22Rv1 (cell line): Measurements from ENCODE around the gene MB21D2.

Source experiments
- H3K27ac ChIP-seq: fragments of 450-650 bp; 2 replicates; pipeline ENCODE4 v1.5.1; 2017
- ZFX ChIP-seq: fragments of 450-650 bp; IDR thresholded peaks from 2 replicates; pipeline ENCODE4 v1.6.1; 2017; ENCODE audit warnings: antibody characterized with exemption, borderline replicate concordance
- TF ChIP-seq, protein P1 (sequence below): fragments of 450-650 bp; IDR thresholded peaks from 2 replicates; pipeline ENCODE4 v1.5.1; 2017; ENCODE audit warnings: mild to moderate bottlenecking

MB21D2 gene

GRCh38 chr3:192824313-192824712 lies 93.3 kb downstream of the MB21D2 start:
- no peak overlapping the region for H3K27ac ChIP-seq
- TF ChIP-seq, protein P1, sequence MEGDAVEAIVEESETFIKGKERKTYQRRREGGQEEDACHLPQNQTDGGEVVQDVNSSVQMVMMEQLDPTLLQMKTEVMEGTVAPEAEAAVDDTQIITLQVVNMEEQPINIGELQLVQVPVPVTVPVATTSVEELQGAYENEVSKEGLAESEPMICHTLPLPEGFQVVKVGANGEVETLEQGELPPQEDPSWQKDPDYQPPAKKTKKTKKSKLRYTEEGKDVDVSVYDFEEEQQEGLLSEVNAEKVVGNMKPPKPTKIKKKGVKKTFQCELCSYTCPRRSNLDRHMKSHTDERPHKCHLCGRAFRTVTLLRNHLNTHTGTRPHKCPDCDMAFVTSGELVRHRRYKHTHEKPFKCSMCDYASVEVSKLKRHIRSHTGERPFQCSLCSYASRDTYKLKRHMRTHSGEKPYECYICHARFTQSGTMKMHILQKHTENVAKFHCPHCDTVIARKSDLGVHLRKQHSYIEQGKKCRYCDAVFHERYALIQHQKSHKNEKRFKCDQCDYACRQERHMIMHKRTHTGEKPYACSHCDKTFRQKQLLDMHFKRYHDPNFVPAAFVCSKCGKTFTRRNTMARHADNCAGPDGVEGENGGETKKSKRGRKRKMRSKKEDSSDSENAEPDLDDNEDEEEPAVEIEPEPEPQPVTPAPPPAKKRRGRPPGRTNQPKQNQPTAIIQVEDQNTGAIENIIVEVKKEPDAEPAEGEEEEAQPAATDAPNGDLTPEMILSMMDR, result no peak
- no peak for TF ChIP-seq ZFX

- no peak for TF ChIP-seq ZFX
- TF ChIP-seq, protein P1, result no peak
- no peak overlapping the region for H3K27ac ChIP-seq
Measured at GRCh38 chr3:192821161-192821560, 96.5 kb downstream of the MB21D2 start.

DNA sequence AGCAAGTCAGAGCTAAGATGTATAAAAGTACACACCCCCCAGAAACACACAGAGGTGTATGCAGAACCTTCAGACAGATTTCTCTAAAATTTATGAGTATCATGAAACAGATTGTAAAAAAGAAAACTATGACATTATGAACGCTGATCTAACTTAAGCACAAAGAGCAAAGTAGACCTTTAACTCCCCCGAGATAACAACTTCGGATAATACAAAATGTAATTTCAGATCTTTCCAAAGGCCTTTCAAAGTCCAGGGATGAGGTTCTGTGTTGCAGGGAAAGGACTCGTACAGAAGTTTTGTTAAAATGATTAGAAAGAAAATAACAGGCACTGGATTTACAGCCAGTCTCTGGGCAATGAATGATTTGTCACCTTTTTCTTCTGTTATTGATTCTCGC lies 97.5 kb downstream of the MB21D2 start:
- H3K27ac ChIP-seq, result no peak overlapping the region
- TF ChIP-seq ZFX, result no peak

DNA sequence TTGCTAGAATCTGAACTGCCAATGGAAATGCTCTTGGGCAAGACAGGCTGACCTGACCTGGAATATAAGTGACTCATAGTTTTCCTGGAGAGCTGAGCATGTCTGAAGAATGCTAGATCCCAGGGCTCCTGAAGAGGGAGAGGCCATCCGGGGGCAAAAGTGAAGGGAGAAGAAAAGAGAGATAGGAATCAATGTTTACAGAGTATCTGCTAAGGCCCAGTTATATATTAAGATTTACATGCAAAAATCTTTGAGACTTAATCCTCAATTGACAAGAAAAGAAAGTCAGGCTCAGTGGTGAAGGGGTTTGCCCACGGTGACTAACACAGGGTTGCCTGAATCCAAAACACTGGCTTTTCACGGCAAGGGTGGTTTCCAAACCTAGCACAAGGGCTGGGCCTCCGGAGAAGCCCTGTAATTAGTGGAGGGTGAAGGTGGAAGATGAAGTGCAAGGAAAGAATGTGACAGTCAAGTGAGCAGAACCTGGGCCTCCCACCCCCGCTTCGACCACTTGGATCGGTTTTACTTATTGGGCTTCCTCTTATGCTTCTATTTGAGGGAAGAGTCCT lies 98.6 kb downstream of the MB21D2 start:
- no peak overlapping the region for H3K27ac ChIP-seq
- no peak for TF ChIP-seq ZFX
- TF ChIP-seq, protein P1, result no peak

- no peak overlapping the region for H3K27ac ChIP-seq
- TF ChIP-seq, protein P1, result no peak
- TF ChIP-seq ZFX, result no peak
Measured at GRCh38 chr3:192818126-192818525, 99.5 kb downstream of the MB21D2 start.

GRCh38 chr3:192817506-192817905 lies 100.2 kb downstream of the MB21D2 start:
- no peak overlapping the region for H3K27ac ChIP-seq
- TF ChIP-seq, protein P1, result no peak
- no peak for TF ChIP-seq ZFX

DNA sequence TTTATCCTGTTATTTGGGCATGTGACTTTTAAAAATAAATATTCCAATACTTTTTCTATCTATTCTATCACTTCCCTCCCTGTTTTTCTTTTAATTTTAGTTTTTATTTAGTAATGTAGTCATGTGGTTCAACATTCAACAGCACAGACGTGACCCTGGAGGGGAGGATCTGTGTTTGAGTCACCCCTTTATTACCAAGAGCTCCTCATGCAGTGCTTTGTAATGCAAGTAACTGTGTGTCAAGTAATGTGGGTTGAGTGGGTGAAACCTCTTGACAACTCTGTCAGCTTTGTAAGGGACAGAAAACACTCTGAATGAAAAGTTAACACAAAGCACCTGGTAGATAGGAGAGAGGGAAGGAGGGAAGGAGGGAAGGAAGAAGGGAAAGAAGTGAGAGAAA lies 100.6 kb downstream of the MB21D2 start:
- no peak overlapping the region for H3K27ac ChIP-seq
- TF ChIP-seq ZFX, result no peak
- TF ChIP-seq, protein P1, result no peak

- no peak for TF ChIP-seq ZFX
- TF ChIP-seq, protein P1, result peak; percentile 71
- no peak overlapping the region for H3K27ac ChIP-seq
Measured at GRCh38 chr3:192816351-192816750, 101.3 kb downstream of the MB21D2 start.
